GM21619 (cell line): ENCODE measurements around the gene PRUNE1.

Experiments used
- ATAC-seq: cut with Tn5 transposase; IDR thresholded peaks from one replicate; pipeline ENCODE4 v1.9.1; 2021; ENCODE audit not compliant: unreplicated experiment

The PRUNE1 gene

GRCh38 chr1:151008244-151009205 is at the start of gene PRUNE1:
TSS of gene PRUNE1 (plus strand) at chr1:151008449. CDS start at chr1:151008633, 184 bp downstream.
- peak; percentile 61 for ATAC-seq

GRCh38 chr1:150960646-150961045 is 47.6 kb upstream of the PRUNE1 start:
- no peak for ATAC-seq

- no peak for ATAC-seq
Observed at GRCh38 chr1:150961756-150962155, 46.5 kb upstream of the PRUNE1 start.

GRCh38 chr1:150963321-150964163 is 44.7 kb upstream of the PRUNE1 start:
- ATAC-seq = no peak

- ATAC-seq = no peak
Observed at GRCh38 chr1:150964164-150964489, 44.1 kb upstream of the PRUNE1 start.

GRCh38 chr1:150965605-150966004 is 42.6 kb upstream of the PRUNE1 start:
- no peak for ATAC-seq

- ATAC-seq = no peak
Observed at GRCh38 chr1:150966011-150966410, 42.2 kb upstream of the PRUNE1 start.

- no peak for ATAC-seq
Observed at GRCh38 chr1:150967936-150968335, 40.3 kb upstream of the PRUNE1 start.

GRCh38 chr1:150968491-150968890 is 39.8 kb upstream of the PRUNE1 start:
- no peak for ATAC-seq

GRCh38 chr1:150969626-150970025 is 38.6 kb upstream of the PRUNE1 start:
- ATAC-seq = no peak

- no peak for ATAC-seq
Observed at GRCh38 chr1:150970808-150971582, 37.3 kb upstream of the PRUNE1 start.

GRCh38 chr1:150971583-150972416 is 36.4 kb upstream of the PRUNE1 start:
- no peak for ATAC-seq

GRCh38 chr1:150972417-150972940 is 35.8 kb upstream of the PRUNE1 start:
- no peak for ATAC-seq

GRCh38 chr1:150973258-150973835 is 34.9 kb upstream of the PRUNE1 start:
- no peak for ATAC-seq

GRCh38 chr1:150973836-150974579 is 34.2 kb upstream of the PRUNE1 start:
- peak; percentile 37 for ATAC-seq

- ATAC-seq = peak; percentile 49
Observed at GRCh38 chr1:150974580-150975478, 33.4 kb upstream of the PRUNE1 start, which contains the start of gene CERS2. TSS of gene CERS2 (minus strand) at chr1:150974835. CDS start at chr1:150969090, 5,745 bp downstream.

- ATAC-seq = no peak
Observed at GRCh38 chr1:150976401-150976821, 31.8 kb upstream of the PRUNE1 start.
